AG08395 (cell line): ENCODE measurements around the gene ISG15.
"Not testable (repeated sequence)": the region's sequence is repeated elsewhere in the genome, so short reads cannot be mapped to it uniquely, and the experiment has no call there.

ENCODE experiments used
- DNase-seq: peaks from one replicate; pipeline ENCODE4 v3.0.0; 2012; ENCODE audit warnings: mixed read lengths, low spot score

The ISG15 gene

DNA sequence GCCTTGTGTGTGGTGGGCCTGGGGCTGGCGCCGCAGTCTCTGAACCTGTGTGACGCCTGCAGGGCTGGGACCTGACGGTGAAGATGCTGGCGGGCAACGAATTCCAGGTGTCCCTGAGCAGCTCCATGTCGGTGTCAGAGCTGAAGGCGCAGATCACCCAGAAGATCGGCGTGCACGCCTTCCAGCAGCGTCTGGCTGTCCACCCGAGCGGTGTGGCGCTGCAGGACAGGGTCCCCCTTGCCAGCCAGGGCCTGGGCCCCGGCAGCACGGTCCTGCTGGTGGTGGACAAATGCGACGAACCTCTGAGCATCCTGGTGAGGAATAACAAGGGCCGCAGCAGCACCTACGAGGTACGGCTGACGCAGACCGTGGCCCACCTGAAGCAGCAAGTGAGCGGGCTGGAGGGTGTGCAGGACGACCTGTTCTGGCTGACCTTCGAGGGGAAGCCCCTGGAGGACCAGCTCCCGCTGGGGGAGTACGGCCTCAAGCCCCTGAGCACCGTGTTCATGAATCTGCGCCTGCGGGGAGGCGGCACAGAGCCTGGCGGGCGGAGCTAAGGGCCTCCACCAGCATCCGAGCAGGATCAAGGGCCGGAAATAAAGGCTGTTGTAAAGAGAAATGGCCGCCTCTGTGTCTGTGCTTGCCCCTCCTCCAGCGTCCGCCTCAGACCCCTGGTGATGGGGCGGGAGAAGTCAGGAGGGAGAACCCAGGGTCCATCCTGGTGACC lies 788 bp downstream of the ISG15 start:
- DNase-seq = peak; percentile 50

DNA sequence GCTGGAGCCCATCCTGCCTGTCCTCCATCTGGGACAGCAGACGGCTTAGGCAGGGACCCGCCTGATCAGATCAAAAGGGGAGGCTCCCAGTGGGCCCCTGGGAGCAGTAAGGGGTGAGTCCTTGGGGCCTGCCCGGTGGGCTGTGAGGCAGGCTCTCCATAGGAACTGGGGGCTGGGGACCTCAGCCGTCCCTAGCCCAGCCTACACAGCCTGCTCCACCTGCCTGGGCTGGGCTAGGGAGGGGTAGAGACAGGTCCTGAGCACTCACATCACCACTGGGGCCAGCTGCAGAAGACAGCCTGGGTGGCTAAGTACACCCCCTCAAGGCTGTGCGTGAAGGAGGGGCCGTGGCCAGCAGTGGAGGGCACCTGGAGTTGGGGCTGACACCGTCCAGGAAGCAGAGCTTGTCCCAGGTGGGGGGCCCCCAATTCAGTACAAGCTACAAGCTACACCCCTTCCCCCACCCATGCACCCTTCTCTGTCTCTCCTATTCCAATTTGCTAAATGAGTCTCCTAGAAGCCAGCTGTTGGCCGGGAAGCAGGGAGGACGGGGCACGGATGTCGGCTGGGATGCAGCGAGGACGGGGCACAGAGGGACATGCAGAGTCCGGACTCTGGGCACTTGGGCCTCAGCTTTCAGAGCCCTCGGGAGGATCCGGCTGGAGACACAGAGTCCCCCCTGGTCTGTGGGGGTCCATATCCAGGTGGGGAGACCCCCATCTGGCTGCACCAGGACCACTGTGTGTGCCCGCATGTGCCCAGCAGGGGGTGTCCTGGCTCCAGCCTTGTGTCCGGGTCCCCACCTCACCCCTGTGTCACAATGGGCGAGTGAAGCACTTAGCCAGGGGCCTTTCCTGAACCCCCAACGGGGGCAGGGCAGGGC lies 1.7 kb downstream of the ISG15 start:
- DNase-seq = no peak

DNA sequence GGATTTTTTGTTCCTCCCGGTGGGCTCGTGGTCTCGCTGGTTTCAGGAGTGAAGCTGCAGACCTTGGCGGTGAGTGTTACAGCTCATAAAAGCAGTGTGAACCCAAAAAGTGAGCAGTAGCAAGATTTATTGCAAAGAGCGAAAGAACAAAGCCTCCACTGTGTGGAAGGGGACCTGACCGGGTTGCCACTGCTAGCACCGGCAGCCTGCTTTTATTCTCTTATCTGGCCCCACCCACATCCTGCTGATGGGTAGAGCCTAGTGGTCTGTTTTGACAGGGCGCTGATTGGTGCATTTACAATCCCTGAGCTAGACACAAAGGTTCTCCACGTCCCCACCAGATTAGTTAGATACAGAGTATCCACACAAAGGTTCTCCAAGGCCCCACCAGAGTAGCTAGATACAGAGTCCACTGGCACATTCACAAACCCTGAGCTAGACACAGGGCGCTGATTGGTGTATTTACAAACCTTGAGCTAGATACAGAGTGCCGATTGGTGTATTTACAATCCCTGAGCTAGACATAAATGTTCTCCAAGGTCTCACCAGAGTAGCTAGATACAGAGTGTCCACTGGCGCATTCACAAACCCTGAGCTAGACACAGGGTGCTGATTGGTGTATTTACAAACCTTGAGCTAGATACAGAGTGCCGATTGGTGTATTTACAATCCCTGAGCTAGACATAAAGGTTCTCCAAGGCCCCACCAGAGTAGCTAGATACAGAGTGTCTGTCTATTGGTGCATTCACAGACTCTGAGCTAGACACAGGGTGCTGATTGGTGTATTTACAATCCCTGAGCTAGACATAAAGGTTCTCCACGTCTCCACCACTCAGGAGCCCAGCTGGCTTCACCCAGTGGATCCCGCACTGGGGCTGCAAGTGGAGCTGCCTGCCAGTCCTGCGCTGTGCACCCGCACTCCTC lies 4.4 kb downstream of the ISG15 start:
- DNase-seq = not testable (repeated sequence)

DNA sequence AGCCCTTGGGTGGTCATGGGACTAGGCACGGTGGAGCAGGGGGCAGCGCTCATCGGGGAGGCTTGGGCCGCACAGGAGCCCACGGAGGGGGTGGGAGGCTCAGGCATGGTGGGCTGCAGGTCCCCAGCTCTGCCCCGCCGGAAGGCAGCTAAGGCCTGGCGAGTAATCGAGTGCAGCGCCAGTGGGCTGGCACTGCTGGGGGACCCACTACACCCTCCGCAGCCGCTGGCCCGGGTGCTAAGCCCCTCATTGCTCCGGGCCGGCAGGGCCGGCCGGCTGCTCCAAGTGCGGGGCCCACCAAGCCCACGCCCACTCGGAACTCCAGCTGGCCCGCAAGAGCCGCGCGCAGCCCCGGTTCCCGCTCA lies 5.0 kb downstream of the ISG15 start:
- not testable (repeated sequence) for DNase-seq

DNA sequence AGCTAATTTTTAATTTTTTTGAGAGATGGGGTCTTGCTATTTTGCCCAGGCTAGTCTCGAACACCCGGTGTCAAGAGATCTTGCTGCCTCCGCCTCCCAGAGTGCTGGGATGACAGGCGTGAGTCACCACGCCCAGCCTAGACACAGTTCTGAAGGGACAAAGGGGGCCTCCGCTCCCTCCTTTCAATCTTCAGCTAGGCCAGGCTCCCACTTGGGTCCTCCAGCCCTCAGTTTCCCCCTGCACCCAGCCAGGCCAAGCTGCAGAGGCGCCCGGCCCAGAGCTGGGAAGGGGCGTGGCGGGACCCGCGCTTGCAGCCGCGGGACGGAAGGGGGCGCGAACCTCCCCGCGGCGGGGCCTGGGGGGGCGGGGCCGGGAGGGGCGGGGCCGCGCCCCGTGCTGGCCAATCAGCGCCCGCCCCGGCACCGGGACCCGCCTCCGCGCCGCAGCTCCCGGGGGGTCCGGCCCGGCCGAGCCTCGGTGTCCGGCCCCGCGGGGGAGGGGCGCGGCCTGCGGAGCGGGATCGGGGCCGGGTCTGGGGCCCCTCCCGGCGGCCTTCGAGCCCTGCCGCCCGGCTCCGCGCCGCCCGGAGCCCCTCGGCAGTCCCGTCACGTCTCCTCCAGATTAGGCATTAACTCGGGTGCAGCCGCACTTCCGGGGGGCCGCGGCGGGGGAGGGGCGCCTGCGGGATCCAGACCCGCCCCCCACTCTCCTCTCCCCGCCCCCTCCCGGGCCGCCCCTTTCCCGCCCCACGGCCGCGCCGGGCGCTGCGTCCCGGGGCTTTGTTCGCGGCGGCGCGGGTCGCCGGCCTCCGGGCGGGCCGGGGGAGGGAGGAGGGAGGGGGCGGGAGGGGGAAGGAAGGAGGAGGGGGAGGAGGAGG lies 6.1 kb downstream of the ISG15 start:
- DNase-seq = peak; percentile 97

DNA sequence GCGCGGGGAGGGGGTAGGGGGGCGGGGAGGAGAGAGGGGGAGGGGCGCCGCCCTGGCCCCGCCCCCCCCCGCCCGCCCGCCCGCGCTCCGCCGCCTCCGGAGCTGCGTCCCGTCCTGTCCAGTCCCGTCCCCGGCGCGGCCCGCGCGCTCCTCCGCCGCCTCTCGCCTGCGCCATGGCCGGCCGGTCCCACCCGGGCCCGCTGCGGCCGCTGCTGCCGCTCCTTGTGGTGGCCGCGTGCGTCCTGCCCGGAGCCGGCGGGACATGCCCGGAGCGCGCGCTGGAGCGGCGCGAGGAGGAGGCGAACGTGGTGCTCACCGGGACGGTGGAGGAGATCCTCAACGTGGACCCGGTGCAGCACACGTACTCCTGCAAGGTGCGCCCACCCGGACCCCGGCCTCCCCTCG lies 6.7 kb downstream of the ISG15 start, which contains the start of gene AGRN:
AGRN (plus strand) TSS at position 121 of the 405 bp plus-strand sequence; CDS start at position 174, 53 bp downstream.
- peak; percentile 63 for DNase-seq

DNA sequence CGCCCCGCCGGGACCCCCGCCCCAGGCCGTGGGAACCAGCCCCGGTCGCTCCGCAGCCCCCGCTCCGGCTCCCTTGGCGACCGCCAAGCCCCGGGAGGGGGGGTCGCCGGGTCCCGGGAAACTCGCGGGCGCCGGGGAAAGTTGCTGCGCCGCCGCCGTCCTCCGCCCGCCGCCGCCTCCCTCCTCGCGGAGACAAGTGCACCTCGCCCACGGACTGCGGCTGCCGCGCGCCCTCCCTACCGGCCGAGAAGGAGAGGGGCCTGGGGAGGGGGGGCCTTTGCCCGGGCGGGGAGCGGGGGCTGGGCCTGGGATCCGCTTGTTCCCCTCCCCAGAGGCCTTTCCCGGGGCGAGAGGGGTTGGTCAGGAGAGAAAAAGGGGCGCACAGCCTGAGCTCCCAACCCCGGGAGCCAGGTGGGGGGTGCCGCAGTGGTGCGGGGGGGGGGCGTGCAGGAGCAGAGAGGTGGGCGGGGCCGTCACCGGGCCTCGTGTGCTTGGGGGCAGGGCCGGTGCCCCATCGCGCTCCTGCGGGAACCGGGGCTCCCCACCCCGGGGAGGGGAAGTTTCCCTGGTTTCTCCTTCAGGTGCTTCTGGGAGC lies 7.2 kb downstream of the ISG15 start:
- DNase-seq = no peak

DNA sequence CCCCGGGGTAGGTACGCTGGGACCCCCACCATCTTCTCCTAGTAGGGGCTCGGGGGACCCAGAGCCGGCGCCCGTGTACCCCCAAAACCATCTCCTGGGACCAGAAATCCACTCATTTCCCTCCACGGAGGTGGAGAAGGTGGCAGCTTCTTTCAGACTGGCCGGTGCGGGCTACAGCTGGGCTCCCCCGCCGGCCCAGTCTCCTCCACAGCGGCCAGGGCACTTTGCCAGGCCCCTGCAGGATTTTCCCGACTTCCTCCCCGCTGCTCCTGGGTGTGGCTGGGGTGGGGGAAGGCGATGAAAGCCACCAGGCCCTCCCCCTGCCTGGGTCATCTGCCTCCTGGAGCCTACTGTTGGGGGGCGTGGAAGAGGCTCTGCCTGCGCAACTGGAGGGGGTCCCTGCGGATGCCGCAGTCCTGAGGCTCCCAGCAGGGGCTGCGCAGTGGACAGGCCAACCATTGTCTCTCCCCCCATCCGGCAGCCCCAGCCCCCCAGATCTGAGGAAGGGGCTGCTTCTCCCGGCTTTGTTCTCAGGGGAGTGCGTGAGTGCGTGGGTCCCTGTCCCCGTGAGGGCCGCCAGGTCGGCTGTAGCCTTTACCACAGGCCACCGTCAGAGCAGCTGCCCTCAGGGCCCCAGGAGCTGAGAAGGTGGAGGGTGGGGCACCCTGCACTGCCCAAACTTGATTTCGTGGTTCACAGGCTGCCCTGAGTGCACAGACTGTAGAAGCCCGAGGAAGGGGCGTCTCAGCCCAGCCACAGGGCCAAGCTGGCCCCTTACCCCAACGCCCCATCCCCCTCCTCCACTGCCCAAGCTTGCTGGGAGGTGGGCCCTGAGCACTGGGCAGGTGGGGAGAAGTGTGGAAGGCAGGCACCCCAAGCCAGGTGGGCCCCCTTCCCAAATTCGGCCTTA lies 8.0 kb downstream of the ISG15 start:
- peak; percentile 69 for DNase-seq

DNA sequence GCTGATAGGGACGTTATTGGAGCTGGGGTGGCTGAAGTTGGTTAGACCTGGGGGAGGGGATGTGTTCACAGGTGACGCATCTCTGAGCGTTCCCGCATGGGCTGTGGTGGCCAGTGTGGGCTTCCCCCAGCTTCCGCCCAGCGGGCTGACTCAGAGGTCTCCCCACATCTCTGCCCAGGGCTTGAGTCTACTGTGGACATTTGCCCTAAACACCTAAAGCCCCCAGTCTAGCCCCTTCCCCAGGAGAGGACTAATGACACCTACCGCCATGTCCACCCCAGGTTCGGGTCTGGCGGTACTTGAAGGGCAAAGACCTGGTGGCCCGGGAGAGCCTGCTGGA lies 8.6 kb downstream of the ISG15 start:
- DNase-seq = no peak

DNA sequence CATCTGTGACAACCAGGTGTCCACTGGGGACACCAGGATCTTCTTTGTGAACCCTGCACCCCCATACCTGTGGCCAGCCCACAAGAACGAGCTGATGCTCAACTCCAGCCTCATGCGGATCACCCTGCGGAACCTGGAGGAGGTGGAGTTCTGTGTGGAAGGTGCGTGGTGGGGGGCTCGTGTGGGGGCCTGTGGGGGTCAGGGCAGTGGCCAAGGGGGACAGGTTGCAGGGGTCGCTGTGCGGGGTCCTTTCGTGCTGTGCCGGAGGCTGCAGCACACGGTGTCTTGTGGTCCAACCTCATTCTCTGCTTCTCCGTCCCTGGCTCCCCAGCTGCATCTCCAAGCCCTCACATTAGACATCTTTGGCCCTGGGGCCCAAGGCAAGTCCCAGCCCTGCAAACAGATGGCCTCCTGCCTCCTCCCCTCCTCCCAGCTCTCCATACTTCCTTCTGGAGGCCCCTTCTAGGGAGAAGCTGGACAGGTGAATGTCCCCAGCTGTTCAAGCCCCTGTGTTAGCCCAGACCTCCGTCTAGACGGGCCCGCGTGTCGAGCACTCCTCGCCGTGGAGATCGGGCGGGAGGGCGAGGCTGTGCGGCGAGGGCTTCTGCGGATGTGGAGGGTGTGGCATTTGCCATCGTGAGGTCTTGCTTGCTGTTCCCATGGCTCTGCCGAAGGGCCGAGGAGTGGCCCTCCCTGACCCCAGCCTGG lies 9.2 kb downstream of the ISG15 start:
- no peak for DNase-seq

DNA sequence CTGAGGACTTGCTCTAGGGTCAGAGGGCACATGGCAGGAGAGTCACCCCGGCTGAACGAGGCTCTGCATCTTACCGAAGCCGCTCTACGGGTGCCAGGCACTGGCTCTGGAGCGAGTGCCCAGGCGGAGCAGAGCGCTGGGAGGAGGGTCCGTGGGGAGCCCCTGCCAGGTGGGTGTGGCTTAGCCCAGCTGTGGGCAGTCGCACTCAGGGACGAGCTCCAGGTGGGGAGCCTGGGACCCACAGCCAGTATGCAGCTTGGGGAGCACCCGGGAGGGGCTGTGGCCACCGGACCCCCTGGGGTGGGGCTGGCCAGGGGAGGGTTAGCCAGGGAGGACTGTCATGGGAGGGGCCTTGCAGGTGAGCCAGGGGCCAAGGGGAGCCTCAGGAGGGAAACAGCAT lies 10.4 kb downstream of the ISG15 start:
- no peak for DNase-seq

DNA sequence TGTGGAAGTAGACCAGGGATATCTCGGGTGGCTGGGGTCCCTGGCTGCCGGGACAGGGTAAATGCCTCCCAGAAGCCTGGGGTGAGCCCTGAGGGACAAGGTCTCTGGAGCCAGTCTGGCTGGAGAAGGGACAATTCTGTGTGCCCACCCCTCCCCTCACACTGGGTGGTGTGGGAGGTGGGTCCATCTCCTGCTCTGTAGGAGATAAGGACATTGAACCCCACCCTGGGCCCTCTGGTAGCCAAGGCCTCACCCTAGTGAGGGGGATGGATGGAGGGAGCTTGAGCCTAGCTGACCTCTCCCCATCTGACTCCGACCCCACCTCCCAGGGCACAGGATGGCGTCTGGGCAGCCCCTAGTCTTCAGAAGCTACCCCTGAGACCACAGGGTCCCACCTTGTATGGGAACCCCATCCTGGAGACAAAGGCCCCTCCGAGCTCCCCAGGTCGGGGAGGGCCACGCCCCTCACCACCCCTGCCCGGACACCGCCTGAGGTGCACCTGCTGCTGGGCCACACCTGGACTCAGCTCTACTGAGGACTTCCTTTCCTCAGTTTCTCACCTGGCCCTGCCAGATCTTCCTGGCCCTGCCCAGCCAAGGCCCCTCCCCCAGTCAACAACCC lies 11.0 kb downstream of the ISG15 start:
- DNase-seq = no peak

DNA sequence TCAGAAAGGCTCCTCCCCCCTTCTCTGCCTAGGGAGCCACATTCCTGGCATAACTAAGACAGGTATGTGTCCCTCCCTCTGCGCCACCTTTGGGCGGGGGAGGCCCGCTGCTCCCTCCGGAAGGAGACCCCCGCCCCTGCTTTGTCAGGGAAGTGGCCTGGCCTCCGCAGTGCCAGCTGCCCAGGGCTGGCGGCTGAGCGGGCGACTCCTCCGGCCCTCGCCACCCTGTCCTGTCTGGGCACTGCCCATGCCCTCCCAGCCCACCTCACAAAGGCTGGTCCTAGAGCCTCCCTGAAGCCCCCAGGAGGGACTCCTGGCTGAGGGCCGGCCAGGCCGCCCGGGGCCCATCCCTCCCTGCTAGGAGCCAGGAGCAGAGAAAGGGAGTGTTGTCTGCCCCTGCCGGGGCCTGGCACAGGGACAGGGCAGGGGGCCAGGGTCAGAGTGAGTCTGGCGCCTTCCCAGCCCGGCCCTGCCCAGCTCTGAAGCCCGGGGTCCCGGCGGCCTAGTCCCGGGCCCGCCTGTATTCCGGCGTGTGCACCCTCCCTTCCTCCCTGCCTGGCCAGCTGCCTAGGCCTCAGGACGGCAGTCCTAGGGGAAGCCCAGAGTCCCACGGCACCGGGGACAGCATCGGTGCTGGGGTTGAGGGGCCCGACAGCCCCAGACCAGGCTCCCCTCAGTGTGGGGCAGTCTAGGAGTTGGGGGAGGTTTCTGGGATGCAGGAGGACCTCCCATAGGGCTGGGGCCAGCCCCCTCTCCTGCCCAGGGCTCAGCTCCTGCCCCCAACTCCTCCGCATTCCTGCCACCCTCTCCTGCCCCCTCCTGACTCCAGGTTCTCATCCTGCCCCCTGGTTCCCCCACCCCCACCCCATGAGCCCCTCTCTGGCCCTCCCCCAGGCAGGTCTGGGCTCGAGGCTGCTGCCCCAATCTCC lies 11.7 kb downstream of the ISG15 start:
- no peak for DNase-seq

DNA sequence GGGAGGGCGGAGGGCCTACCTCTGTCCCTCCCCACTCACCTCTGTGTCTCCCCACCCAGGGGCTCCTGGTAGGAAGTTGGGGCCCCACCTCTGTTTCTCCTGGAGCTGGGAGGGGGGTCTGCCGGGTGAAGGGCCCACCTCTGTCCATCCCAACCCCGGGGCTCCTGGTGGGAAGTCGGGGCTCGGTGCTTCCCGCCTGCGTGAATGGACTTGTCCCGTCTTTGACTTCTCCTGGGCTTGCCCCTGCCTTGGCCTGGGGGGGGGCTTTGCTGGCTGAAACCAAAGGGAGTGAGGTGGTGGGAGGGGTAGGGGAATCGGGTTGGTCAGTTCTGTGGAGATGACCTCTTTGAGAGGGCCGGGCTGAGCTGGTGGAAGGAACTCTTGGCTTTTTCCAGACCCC lies 12.4 kb downstream of the ISG15 start:
- no peak for DNase-seq

DNA sequence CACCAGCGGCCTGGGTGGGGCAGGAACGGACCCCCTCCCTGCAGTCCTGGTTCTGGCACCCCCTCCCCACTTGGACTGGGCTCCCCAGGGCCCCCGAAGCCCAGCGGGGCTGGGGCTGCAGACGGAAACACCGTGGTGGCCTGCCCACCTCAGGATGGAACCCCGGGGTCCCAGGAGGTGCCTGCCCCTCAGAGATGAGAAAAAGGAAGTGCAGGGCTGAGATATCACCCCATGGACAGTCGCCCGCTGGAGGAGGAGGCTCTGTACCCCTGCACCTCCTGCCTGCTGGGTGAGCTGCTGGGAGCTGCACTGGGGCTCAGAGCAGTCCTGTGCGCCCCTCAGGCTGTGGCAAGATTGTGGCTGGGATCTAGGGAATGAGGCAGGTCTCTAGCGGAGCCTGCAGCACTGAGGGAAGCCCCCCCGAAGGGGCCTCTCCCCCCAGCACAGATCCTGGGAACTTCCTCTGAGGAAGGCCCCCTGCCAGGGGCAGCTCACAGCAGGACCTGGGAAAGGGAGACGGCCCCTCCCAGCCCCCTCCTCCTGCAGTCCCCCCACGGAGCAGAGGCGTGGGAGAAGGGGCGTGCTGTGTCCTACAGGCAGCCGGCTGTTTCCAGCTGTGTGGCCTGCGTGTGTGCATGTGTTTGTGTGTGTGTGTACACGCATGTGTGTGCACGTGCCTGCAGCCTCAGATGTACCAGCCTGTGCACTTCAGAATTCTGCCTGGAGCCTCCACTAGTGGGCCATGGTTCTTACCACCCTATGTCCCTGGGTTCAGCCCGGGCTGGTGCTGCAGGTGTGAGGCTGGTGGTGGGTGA lies 13.5 kb downstream of the ISG15 start:
- DNase-seq = no peak

DNA sequence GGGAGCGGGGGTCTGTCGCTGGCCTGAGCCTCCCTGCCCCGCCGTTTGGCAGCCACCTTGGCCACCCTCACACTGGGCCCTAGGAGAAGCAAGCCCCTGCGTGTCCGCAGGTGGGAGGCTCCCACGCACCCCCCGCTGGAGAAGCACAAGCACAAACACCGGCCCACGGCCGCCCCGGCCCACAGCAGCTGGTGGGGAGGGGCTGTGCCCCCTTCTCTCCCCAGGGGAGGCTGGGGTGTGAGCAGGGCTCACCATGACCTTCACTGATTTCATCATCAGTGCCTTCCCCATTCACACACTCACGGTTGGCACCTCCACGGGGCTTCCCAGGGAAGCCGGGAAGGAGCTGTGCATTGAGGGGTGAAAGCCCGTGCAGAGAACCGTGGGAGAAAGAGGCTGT lies 14.5 kb downstream of the ISG15 start:
- DNase-seq = no peak
